Measurements from ENCODE around the gene HES2.

- TF ChIP-seq ZNF274 (IDR thresholded peaks at IDR 0.05; ENCODE audit: low read depth, low read length) = no peak
- no peak for TF ChIP-seq SUZ12 (IDR thresholded peaks at IDR 0.05; ENCODE audit: extremely low read depth, insufficient read depth, insufficient read length)
These were observed 20.4 kb downstream of the HES2 start for GRCh38 chr1:6399294-6399693.

All from NT2/D1 (cell line).